Measurements from ENCODE around the gene FOSL1. TPM values are rescaled to one million over a fixed set of nuclear protein-coding genes. Genes with fewer than 3 reads are reported as not detected.

The FOSL1 gene
- total and polyA plus RNA-seq, 2 of the 13 experiments (the other 11 are each of a cell fraction or from before 2014, with no cell fraction given), result 4.0 to 4.1 TPM

- TF ChIP-seq IRF1 (CRISPR knock-in tag; IDR thresholded peaks at IDR 0.05; ENCODE audit: low read depth), result no peak
- TF ChIP-seq ZNF18 (CRISPR knock-in tag; IDR thresholded peaks at IDR 0.05; ENCODE audit: insufficient replicate concordance), result no peak
- no peak for TF ChIP-seq MED13 (CRISPR knock-in tag; IDR thresholded peaks at IDR 0.05)
- TF ChIP-seq KDM6A (CRISPR knock-in tag; IDR thresholded peaks at IDR 0.05; ENCODE audit: low read depth), result no peak
- no peak for TF ChIP-seq MYNN (CRISPR knock-in tag; IDR thresholded peaks at IDR 0.05; ENCODE audit: low read depth)
- no peak for TF ChIP-seq FOXA1 (IDR thresholded peaks at IDR 0.05)
- no peak for TF ChIP-seq FOXA1 (CRISPR knock-in tag; IDR thresholded peaks at IDR 0.05)
- no peak for TF ChIP-seq ZNF30 (CRISPR knock-in tag; IDR thresholded peaks at IDR 0.05)
- no peak for TF ChIP-seq ZBTB42 (CRISPR knock-in tag; IDR thresholded peaks at IDR 0.05)
- no peak for TF ChIP-seq MATR3 (CRISPR knock-in tag; IDR thresholded peaks at IDR 0.05)
- peak; percentile 95 for TF ChIP-seq BHLHE40 (IDR thresholded peaks at IDR 0.05; ENCODE audit: low read length)
- no peak for TF ChIP-seq ZNF646 (CRISPR knock-in tag; IDR thresholded peaks at IDR 0.05)
- no peak for TF ChIP-seq ZFP36L2 (CRISPR knock-in tag; IDR thresholded peaks at IDR 0.05)
- peak; percentile 83 for TF ChIP-seq KDM2A (CRISPR knock-in tag; IDR thresholded peaks at IDR 0.05; ENCODE audit: borderline replicate concordance, low read depth)
- TF ChIP-seq NR3C1 (CRISPR knock-in tag; IDR thresholded peaks at IDR 0.05), result no peak
- TF ChIP-seq ARID5B (CRISPR knock-in tag; IDR thresholded peaks at IDR 0.05), result peak; percentile 60
- TF ChIP-seq TEAD3 (CRISPR knock-in tag; optimal IDR thresholded peaks at IDR 0.05; ENCODE audit: borderline replicate concordance), result peak; percentile 76
- no peak for TF ChIP-seq TP53 (CRISPR knock-in tag; conservative IDR thresholded peaks at IDR 0.05)
- no peak for TF ChIP-seq ZNF136 (CRISPR knock-in tag; IDR thresholded peaks at IDR 0.05; ENCODE audit: low read depth)
- TF ChIP-seq TAF15 (IDR thresholded peaks at IDR 0.05; ENCODE audit: low read depth, low read length, poor library complexity, severe bottlenecking), result no peak
Observed at GRCh38 chr11:65915821-65916251, 15.6 kb upstream of the FOSL1 start (continued).
